Lung (tissue), 12 donors: ENCODE data around the gene HTRA3. TPM values are rescaled to one million over a fixed set of nuclear protein-coding genes. Genes with fewer than 3 reads are reported as not detected.

Experiments used
- ATAC-seq: fragments of 200-7000 bp; cut with Tn5 transposase; one replicate; pipeline ENCODE4 v1.9.1; 2020; ENCODE audit warnings: moderate number of reproducible peaks; ENCODE audit not compliant: insufficient read depth, low FRiP score
- DNase-seq, 3 donors: peaks; one replicate each; pipeline ENCODE4 v3.0.0-alpha.2; 2013 to 2017
- H3K27ac ChIP-seq, 2 donors: one replicate each; pipeline ENCODE4 v1.5.1; 2013; ENCODE audit warnings: mild to moderate bottlenecking in 2 of 2, moderate library complexity in 2 of 2, control low read depth in 1 of 2, inconsistent platforms in 1 of 2, low read depth in 1 of 2, low read length in 1 of 2
- H3K27me3 ChIP-seq, 3 donors: one replicate each; pipeline ENCODE4 v1.5.1; 2013; ENCODE audit warnings: low read length in 2 of 3; ENCODE audit not compliant: control insufficient read depth in 3 of 3, insufficient read depth in 3 of 3
- H3K36me3 ChIP-seq, 4 donors: one replicate each; pipeline ENCODE4 v1.5.1; 2013; ENCODE audit warnings: low read length in 4 of 4, mild to moderate bottlenecking in 1 of 4, moderate library complexity in 1 of 4; ENCODE audit not compliant: control insufficient read depth in 4 of 4, insufficient read depth in 4 of 4
- H3K4me1 ChIP-seq, 5 donors: one replicate each; pipeline ENCODE4 v1.5.1; 2013; ENCODE audit warnings: low read length in 5 of 5, mild to moderate bottlenecking in 2 of 5, moderate library complexity in 1 of 5; ENCODE audit not compliant: control insufficient read depth in 5 of 5, insufficient read depth in 5 of 5
- H3K4me3 ChIP-seq: one replicate; pipeline ENCODE4 v1.5.1; 2013; ENCODE audit warnings: mild to moderate bottlenecking, control low read depth, moderate library complexity
- H3K9ac ChIP-seq, 2 donors: one replicate each; pipeline ENCODE4 v1.5.1; 2013; ENCODE audit warnings: low read length in 2 of 2, control low read depth in 1 of 2; ENCODE audit not compliant: insufficient read depth in 1 of 2
- H3K9me3 ChIP-seq, 4 donors: one replicate each; pipeline ENCODE4 v1.5.1; 2013; ENCODE audit warnings: low read length in 3 of 4, mild to moderate bottlenecking in 1 of 4, moderate library complexity in 1 of 4; ENCODE audit not compliant: control insufficient read depth in 4 of 4, insufficient read depth in 3 of 4
- CTCF ChIP-seq: IDR thresholded peaks from 2 replicates; pipeline ENCODE4 v1.5.1; 2012; ENCODE audit warnings: mild to moderate bottlenecking; ENCODE audit errors: control extremely low read depth, extremely low read depth
- WGBS, 2 donors: extraction: QIAGEN DNeasy Blood & Tissue Kit; methylation state at CpG; one replicate each; pipeline ENCODE4 v1.1.7; 2013; 5-methylcytosine and 5-hydroxymethylcytosine counted together
- polyA plus RNA-seq, 2 donors: library from polyadenylated mRNA; stranded (reverse); fragments of 200-250 nt; gene quantifications; one replicate each; pipeline ENCODE4 v1.2.1, GENCODE V29; 2013
- total RNA-seq, 2 donors: library from RNA; depleted of rRNA in 1 of 2; stranded (reverse); fragments of >200 nt in 1 of 2; gene quantifications; one replicate each; pipeline ENCODE4 v1.2.1, GENCODE V29; 2014 to 2021
- donor health status: control.
- donor health status: control.
- donor health status: Bipolar disorder and iron deficiency.
- donor health status: healthy.
- donor health status: DM: yes; HTN: yes; CAD: no.

HTRA3 gene
- total and polyA plus RNA-seq, 4 donors, result 9.5 to 23.5 (median 17.8) TPM

GRCh38 chr4:8344377-8344776 lies 74.8 kb downstream of the HTRA3 start:
- Histone ChIP-seq H3K27ac (no peak overlapping the region), H3K4me1 (peaks cover 0 to 23% (median 2%) of the 10 kb centered on the region in 5 donors), H3K9me3 (no peaks in the 10 kb centered on the region), H3K27me3 (no peaks in the 10 kb centered on the region), H3K36me3 (no peaks in the 10 kb centered on the region), H3K4me3 (no peak overlapping the region), H3K9ac (no peak overlapping the region)
- DNase-seq, result no peak
- no peak for ATAC-seq
- 68 to 77% methylated on average over 14 of the region's 14 CpGs for WGBS, 2 donors
- no peak for TF ChIP-seq CTCF

GRCh38 chr4:8345053-8345945 lies 75.7 kb downstream of the HTRA3 start:
- no peak overlapping the region for H3K9ac ChIP-seq
- no peak for TF ChIP-seq CTCF
- H3K9me3 ChIP-seq, result no peaks in the 10 kb centered on the region
- no peak for DNase-seq
- no peaks in the 10 kb centered on the region for H3K27me3 ChIP-seq
- H3K4me3 ChIP-seq, result no peak overlapping the region
- ATAC-seq, result no peak
- H3K4me1 ChIP-seq, result peaks cover 0 to 23% (median 2%) of the 10 kb centered on the region in 5 donors
- no peak overlapping the region for H3K27ac ChIP-seq
- WGBS, 2 donors, result 93 to 98% methylated on average over 34 of the region's 34 CpGs
- no peaks in the 10 kb centered on the region for H3K36me3 ChIP-seq

DNA sequence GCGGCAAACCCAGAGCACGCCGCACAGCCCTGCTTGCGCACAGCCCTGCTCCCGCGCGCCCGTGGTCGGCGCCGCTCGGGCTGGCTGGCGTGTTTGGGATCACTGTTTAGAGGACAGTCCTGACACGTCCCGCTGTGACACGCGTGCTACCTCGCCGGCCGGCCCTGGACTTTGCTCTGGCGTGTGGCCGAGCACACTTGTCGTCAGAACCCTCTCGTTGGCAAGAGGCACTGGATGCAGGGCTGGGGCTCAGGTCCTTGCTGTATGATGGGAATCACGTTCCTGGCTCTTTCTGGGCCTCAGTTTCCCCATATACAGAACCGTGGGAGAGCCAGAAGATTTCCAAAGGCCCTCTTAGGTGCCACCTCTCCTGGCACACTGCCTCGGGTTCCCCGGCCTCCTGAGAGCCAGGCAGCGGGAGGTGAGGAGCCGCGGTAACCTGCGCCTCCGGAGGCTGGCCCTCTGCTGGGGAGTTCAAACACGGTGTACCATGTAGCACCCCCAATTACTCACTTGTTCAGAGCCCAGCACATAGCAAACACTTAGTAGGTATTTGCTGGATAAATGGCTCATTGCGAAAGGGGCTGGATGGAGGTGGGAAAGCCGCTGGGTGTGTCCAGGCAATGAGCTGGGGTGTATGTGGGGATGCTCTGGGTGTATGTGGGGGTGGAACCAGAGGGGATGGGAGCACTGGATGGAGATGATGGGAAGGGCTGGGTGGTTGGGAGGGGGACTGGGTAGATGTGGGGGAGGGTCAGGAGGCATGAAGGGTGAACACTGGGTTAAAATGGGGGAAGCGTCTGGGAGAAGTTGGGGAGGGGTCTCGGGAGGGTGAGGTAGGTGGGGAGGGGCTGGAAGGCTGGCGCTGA lies 76.6 kb downstream of the HTRA3 start:
- Histone ChIP-seq H3K4me1 (peaks cover 0 to 17% (median 2%) of the 10 kb centered on the region in 5 donors), H3K27me3 (no peaks in the 10 kb centered on the region), H3K36me3 (no peaks in the 10 kb centered on the region), H3K27ac (no peak overlapping the region), H3K4me3 (no peak overlapping the region), H3K9me3 (no peaks in the 10 kb centered on the region), H3K9ac (no peak overlapping the region)
- 88 to 92% methylated on average over 39 of the region's 39 CpGs for WGBS, 2 donors
- ATAC-seq, result no peak
- no peak for TF ChIP-seq CTCF
- no peak for DNase-seq
